ENCODE measurements around the gene CFAP73.

- TF ChIP-seq, protein P1, sequence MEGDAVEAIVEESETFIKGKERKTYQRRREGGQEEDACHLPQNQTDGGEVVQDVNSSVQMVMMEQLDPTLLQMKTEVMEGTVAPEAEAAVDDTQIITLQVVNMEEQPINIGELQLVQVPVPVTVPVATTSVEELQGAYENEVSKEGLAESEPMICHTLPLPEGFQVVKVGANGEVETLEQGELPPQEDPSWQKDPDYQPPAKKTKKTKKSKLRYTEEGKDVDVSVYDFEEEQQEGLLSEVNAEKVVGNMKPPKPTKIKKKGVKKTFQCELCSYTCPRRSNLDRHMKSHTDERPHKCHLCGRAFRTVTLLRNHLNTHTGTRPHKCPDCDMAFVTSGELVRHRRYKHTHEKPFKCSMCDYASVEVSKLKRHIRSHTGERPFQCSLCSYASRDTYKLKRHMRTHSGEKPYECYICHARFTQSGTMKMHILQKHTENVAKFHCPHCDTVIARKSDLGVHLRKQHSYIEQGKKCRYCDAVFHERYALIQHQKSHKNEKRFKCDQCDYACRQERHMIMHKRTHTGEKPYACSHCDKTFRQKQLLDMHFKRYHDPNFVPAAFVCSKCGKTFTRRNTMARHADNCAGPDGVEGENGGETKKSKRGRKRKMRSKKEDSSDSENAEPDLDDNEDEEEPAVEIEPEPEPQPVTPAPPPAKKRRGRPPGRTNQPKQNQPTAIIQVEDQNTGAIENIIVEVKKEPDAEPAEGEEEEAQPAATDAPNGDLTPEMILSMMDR (IDR thresholded peaks at IDR 0.05): no peak
- TF ChIP-seq NFYB (CRISPR knock-in tag; conservative IDR thresholded peaks at IDR 0.05; ENCODE audit: low read depth) (no peak), CREM (CRISPR knock-in tag; IDR thresholded peaks at IDR 0.05) (no peak), IRF2 (CRISPR knock-in tag; IDR thresholded peaks at IDR 0.05; ENCODE audit: borderline replicate concordance, low read depth) (no peak), TEAD4 (CRISPR knock-in tag; IDR thresholded peaks at IDR 0.05) (no peak), ZNF219 (CRISPR knock-in tag; IDR thresholded peaks at IDR 0.05; ENCODE audit: borderline replicate concordance) (no peak), ZNF317 (CRISPR knock-in tag; IDR thresholded peaks at IDR 0.05; ENCODE audit: borderline replicate concordance, low read depth) (no peak), TCF7 (CRISPR knock-in tag; IDR thresholded peaks at IDR 0.05; ENCODE audit: low read depth) (no peak), TP53 (CRISPR knock-in tag; IDR thresholded peaks at IDR 0.05) (no peak), MXD4 (CRISPR knock-in tag; IDR thresholded peaks at IDR 0.05; ENCODE audit: borderline replicate concordance) (no peak), FOXK1 (CRISPR knock-in tag; IDR thresholded peaks at IDR 0.05) (no peak)
- TF ChIP-seq, protein P2, sequence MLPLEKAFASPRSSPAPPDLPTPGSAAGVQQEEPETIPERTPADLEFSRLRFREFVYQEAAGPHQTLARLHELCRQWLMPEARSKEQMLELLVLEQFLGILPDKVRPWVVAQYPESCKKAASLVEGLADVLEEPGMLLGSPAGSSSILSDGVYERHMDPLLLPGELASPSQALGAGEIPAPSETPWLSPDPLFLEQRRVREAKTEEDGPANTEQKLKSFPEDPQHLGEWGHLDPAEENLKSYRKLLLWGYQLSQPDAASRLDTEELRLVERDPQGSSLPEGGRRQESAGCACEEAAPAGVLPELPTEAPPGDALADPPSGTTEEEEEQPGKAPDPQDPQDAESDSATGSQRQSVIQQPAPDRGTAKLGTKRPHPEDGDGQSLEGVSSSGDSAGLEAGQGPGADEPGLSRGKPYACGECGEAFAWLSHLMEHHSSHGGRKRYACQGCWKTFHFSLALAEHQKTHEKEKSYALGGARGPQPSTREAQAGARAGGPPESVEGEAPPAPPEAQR (CRISPR knock-in tag; IDR thresholded peaks at IDR 0.05): no peak
Observed at GRCh38 chr12:113171543-113171942, 22.0 kb downstream of the CFAP73 start.
